Panc1 (cell line): Measurements from ENCODE around the gene METAP1. TPM values are rescaled to one million over a fixed set of nuclear protein-coding genes. Genes with fewer than 3 reads are reported as not detected.

Source experiments
- ATAC-seq: fragments of 200-7000 bp; cut with Tn5 transposase; 2 replicates; pipeline ENCODE4 v1.9.1; 2020; ENCODE audit warnings: mild to moderate bottlenecking, moderate library complexity
- BruUV-seq: library from RNA; stranded (reverse); fragments of 400-500 nt; replicated peaks from 2 replicates; lab custom pipeline; 2021; lab: Mats Ljungman, UMichigan
- CTCF ChIA-PET: fragments of 300-600 bp; sonication (Branson Sonifier 250); formaldehyde crosslinking; loops from one replicate; lab custom pipeline; 2022; ENCODE audit warnings: antibody characterized with exemption; lab: Charles Lee
- POLR2A ChIA-PET: fragments of 300-600 bp; sonication (Branson Sonifier 250); formaldehyde crosslinking; loops from one replicate; lab custom pipeline; 2022; ENCODE audit warnings: antibody characterized with exemption; lab: Charles Lee
- DNase-seq: peaks from one replicate; pipeline ENCODE4 v3.0.0-alpha.2; 2010; ENCODE audit warnings: low read depth, low spot score
- H3K27ac ChIP-seq: 2 replicates; pipeline ENCODE4 v1.5.1; 2011; ENCODE audit warnings: mild to moderate bottlenecking, low read length, inconsistent platforms
- H3K27me3 ChIP-seq: fragments of 200-500 bp; sonication (Bioruptor generic); 2 replicates; pipeline ENCODE4 v1.6.0; 2014; ENCODE audit warnings: low read length, inconsistent platforms; ENCODE audit not compliant: control insufficient read depth, insufficient read depth
- H3K36me3 ChIP-seq: fragments of 200-500 bp; sonication (Bioruptor generic); 2 replicates; pipeline ENCODE4 v1.5.1; 2014; ENCODE audit warnings: inconsistent platforms, mild to moderate bottlenecking, low read length, moderate library complexity; ENCODE audit not compliant: control insufficient read depth, insufficient read depth
- H3K4me1 ChIP-seq: 2 replicates; pipeline ENCODE4 v1.5.1; 2011; ENCODE audit warnings: inconsistent platforms, mild to moderate bottlenecking, low read length, moderate library complexity; ENCODE audit not compliant: control insufficient read depth, insufficient read depth
- H3K4me3 ChIP-seq, 2 experiments: 2 replicates each; pipeline ENCODE4 v1.5.1; 2011 to 2012; ENCODE audit warnings: low read depth in 2 of 2, low read length in 2 of 2, mild to moderate bottlenecking in 2 of 2, inconsistent platforms in 1 of 2, moderate library complexity in 1 of 2
- H3K9me3 ChIP-seq: fragments of 200-500 bp; sonication (Bioruptor generic); 2 replicates; pipeline ENCODE4 v1.5.1; 2014; ENCODE audit warnings: low read depth, mild to moderate bottlenecking, inconsistent platforms, low read length, moderate library complexity; ENCODE audit not compliant: control insufficient read depth, insufficient read depth
- POLR2AphosphoS5 ChIP-seq: IDR thresholded peaks from 2 replicates; pipeline ENCODE4 v1.6.1; 2012; ENCODE audit warnings: mild to moderate bottlenecking, low read depth, low read length, moderate library complexity
- SIN3A ChIP-seq: IDR thresholded peaks from 2 replicates; pipeline ENCODE4 v1.6.1; 2012; ENCODE audit warnings: low read depth, mild to moderate bottlenecking, low read length, moderate library complexity, borderline replicate concordance; ENCODE audit not compliant: insufficient read depth
- TCF7L2 ChIP-seq: IDR thresholded peaks from 2 replicates; pipeline ENCODE4 v1.6.1; 2011; ENCODE audit warnings: mild to moderate bottlenecking, low read depth, low read length, inconsistent platforms
- in situ Hi-C: cut with HindIII; loops from 2 replicates; pipeline ENCODE4 v1.10.0; 2016; ENCODE audit warnings: low sequenced_read_pairs, low pct_unique_long_range_greater_than_20kb
- intact Hi-C: fragments of 100-400 bp; cut with micrococcal nuclease; formaldehyde crosslinking; loops from one replicate; pipeline ENCODE4 v1.10.0; 2022; ENCODE audit not compliant: unreplicated experiment
- total RNA-seq: library from RNA; stranded (reverse); gene quantifications from one replicate; pipeline ENCODE4 v1.2.1, GENCODE V29; 2021; ENCODE audit not compliant: unreplicated experiment
- TF ChIP-seq, protein P1 (sequence below), 2 experiments: IDR thresholded peaks; 2 replicates each; pipeline ENCODE4 v1.6.1; 2011 to 2012; ENCODE audit warnings: low read depth in 2 of 2, control low read depth in 1 of 2, low read length in 1 of 2, mild to moderate bottlenecking in 1 of 2, moderate library complexity in 1 of 2; ENCODE audit not compliant: insufficient read depth in 1 of 2
- TF ChIP-seq, protein P2 (sequence below): fragments of 450-650 bp; IDR thresholded peaks from 2 replicates; pipeline ENCODE4 v1.5.1; 2017; ENCODE audit warnings: mild to moderate bottlenecking

The METAP1 gene
- total RNA-seq, 1 experiment from 2014 or later = 51.9 TPM

DNA sequence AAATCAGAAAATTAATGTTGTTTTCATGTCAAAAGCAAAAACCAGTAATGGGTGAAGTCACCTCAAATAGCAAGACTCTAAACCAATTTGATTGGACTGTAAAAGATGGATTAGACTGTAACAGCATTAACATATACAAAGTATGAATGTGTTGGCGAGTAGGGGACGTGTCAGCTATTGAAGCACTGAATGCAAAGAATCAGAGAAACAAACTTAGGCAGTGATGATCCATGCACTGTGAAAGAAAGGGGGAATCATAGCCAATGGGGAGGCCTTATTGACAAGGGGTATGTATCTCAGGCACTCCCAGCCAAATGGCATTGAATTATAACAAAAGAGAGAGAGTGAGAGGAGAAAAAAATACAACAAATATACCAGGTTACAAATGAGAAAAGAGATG lies 36.1 kb upstream of the METAP1 start:
- ChIA-PET CTCF (no interaction called here), POLR2A (no interaction called here)
- in situ Hi-C loops (no loop called here), intact Hi-C loops (no loop called here)
- Histone ChIP-seq H3K4me3 (no peak overlapping the region), H3K27ac (no peak overlapping the region), H3K27me3 (no peaks in the 10 kb centered on the region), H3K4me1 (no peaks in the 10 kb centered on the region), H3K36me3 (no peaks in the 10 kb centered on the region), H3K9me3 (no peaks in the 10 kb centered on the region)
- TF ChIP-seq, protein P1, sequence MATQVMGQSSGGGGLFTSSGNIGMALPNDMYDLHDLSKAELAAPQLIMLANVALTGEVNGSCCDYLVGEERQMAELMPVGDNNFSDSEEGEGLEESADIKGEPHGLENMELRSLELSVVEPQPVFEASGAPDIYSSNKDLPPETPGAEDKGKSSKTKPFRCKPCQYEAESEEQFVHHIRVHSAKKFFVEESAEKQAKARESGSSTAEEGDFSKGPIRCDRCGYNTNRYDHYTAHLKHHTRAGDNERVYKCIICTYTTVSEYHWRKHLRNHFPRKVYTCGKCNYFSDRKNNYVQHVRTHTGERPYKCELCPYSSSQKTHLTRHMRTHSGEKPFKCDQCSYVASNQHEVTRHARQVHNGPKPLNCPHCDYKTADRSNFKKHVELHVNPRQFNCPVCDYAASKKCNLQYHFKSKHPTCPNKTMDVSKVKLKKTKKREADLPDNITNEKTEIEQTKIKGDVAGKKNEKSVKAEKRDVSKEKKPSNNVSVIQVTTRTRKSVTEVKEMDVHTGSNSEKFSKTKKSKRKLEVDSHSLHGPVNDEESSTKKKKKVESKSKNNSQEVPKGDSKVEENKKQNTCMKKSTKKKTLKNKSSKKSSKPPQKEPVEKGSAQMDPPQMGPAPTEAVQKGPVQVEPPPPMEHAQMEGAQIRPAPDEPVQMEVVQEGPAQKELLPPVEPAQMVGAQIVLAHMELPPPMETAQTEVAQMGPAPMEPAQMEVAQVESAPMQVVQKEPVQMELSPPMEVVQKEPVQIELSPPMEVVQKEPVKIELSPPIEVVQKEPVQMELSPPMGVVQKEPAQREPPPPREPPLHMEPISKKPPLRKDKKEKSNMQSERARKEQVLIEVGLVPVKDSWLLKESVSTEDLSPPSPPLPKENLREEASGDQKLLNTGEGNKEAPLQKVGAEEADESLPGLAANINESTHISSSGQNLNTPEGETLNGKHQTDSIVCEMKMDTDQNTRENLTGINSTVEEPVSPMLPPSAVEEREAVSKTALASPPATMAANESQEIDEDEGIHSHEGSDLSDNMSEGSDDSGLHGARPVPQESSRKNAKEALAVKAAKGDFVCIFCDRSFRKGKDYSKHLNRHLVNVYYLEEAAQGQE (IDR thresholded peaks at IDR 0.05; ENCODE audit: insufficient read depth in 1 of 2, low read depth in 2 of 2, low read length in 1 of 2) = no peak
- no peak for ATAC-seq
- BruUV-seq = no TSS peak
- DNase-seq = no peak

DNA sequence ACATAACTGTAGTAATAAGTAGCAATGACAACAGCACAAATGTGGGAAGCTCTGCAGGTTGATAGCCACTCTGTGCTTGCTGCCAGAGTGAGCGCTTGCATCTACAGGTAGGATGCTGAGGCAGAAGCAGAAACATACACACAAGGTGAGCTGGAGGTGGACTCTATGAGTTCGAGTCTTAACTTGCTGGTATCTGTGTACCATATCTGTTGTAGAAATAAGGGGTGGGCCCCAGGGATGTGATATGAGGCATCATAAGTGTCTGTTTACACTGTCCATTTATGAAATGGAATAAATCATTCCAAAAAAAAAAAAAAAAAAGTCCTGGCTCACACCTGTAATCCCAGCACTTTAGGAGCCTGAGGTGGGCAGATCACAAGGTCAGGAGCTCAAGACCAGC lies 33.8 kb upstream of the METAP1 start:
- no peak overlapping the region for H3K4me3 ChIP-seq
- no peaks in the 10 kb centered on the region for H3K9me3 ChIP-seq
- intact Hi-C loops = no loop called here
- in situ Hi-C loops = no loop called here
- H3K27ac ChIP-seq = no peak overlapping the region
- ChIA-PET POLR2A (no interaction called here), CTCF (interaction anchor here (0.6 kb wide), 1 partner anchor 11 kb away, joined by 3 read pairs; no protein-coding TSS in a partner anchor)
- H3K4me1 ChIP-seq = no peaks in the 10 kb centered on the region
- no peak for DNase-seq
- TF ChIP-seq TCF7L2 (no peak), SIN3A (no peak), POLR2AphosphoS5 (no peak)
- TF ChIP-seq, protein P1 (IDR thresholded peaks at IDR 0.05; ENCODE audit: insufficient read depth in 1 of 2, low read depth in 2 of 2, low read length in 1 of 2) = no peak
- TF ChIP-seq, protein P2, sequence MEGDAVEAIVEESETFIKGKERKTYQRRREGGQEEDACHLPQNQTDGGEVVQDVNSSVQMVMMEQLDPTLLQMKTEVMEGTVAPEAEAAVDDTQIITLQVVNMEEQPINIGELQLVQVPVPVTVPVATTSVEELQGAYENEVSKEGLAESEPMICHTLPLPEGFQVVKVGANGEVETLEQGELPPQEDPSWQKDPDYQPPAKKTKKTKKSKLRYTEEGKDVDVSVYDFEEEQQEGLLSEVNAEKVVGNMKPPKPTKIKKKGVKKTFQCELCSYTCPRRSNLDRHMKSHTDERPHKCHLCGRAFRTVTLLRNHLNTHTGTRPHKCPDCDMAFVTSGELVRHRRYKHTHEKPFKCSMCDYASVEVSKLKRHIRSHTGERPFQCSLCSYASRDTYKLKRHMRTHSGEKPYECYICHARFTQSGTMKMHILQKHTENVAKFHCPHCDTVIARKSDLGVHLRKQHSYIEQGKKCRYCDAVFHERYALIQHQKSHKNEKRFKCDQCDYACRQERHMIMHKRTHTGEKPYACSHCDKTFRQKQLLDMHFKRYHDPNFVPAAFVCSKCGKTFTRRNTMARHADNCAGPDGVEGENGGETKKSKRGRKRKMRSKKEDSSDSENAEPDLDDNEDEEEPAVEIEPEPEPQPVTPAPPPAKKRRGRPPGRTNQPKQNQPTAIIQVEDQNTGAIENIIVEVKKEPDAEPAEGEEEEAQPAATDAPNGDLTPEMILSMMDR = no peak
- no peaks in the 10 kb centered on the region for H3K27me3 ChIP-seq
- no peaks in the 10 kb centered on the region for H3K36me3 ChIP-seq
- BruUV-seq = no TSS peak
- no peak for ATAC-seq
